GM18507 (cell line): ENCODE data around the gene PIM3.

Source experiments
- DNase-seq: peaks from one replicate; pipeline ENCODE4 v3.0.0; 2011; ENCODE audit warnings: low read depth; ENCODE audit not compliant: insufficient read length; ENCODE audit errors: extremely low spot score
- FAIRE-seq: peaks from 2 replicates; lab custom pipeline; 2011; peaks lifted over from hg19 to GRCh38; lab: Jason Lieb, UNC

The PIM3 gene

GRCh38 chr22:49927483-49928184 is 32.9 kb upstream of the PIM3 start:
- FAIRE-seq (no peak), DNase-seq (no peak)

GRCh38 chr22:49928185-49928495 is 32.4 kb upstream of the PIM3 start:
- DNase-seq, result no peak
- no peak for FAIRE-seq

GRCh38 chr22:49928555-49929210 is 31.9 kb upstream of the PIM3 start:
- no peak for DNase-seq
- no peak for FAIRE-seq

- peak; percentile 77 for FAIRE-seq
Observed at GRCh38 chr22:49929211-49929979, 31.2 kb upstream of the PIM3 start.

GRCh38 chr22:49929994-49930575 is 30.5 kb upstream of the PIM3 start:
- FAIRE-seq, result no peak
- DNase-seq, result no peak

More at GRCh38 chr22:49929211-49929979, 31.2 kb upstream of the PIM3 start:
- peak; percentile 63 for DNase-seq

GRCh38 chr22:49930596-49931412 is 29.8 kb upstream of the PIM3 start:
- no peak for DNase-seq

GRCh38 chr22:49933236-49934159 is 27.1 kb upstream of the PIM3 start:
- FAIRE-seq, result no peak
- DNase-seq, result no peak

More at GRCh38 chr22:49930596-49931412, 29.8 kb upstream of the PIM3 start:
- peak; percentile 89 for FAIRE-seq

- DNase-seq (no peak), FAIRE-seq (no peak)
Observed at GRCh38 chr22:49934160-49934890, 26.2 kb upstream of the PIM3 start.

- DNase-seq (peak; percentile 45), FAIRE-seq (no peak)
Observed at GRCh38 chr22:49934891-49935557, 25.5 kb upstream of the PIM3 start.

GRCh38 chr22:49935561-49935960 is 25.0 kb upstream of the PIM3 start:
- FAIRE-seq, result no peak
- DNase-seq, result no peak

- DNase-seq (peak; percentile 63), FAIRE-seq (peak; percentile 87)
Observed at GRCh38 chr22:49936018-49936972, 24.3 kb upstream of the PIM3 start.

- no peak for FAIRE-seq
Observed at GRCh38 chr22:49936973-49937757, 23.4 kb upstream of the PIM3 start.

GRCh38 chr22:49937758-49938564 is 22.6 kb upstream of the PIM3 start:
- FAIRE-seq (no peak), DNase-seq (no peak)

More at GRCh38 chr22:49936973-49937757, 23.4 kb upstream of the PIM3 start:
- DNase-seq, result no peak

GRCh38 chr22:49938565-49939136 is 21.9 kb upstream of the PIM3 start:
- FAIRE-seq (no peak), DNase-seq (no peak)
